Measurements from ENCODE around the gene AP3S2. TPM values are rescaled to one million over a fixed set of nuclear protein-coding genes. Genes with fewer than 3 reads are reported as not detected.
A peak's percentile ranks its signal among the peaks of the same experiment; 100 is the strongest.

Gene AP3S2
- total RNA-seq (2021): 35.7 to 40.0 TPM (median 36.7 TPM) in 3 replicates
- percentile 79 among the genes with signal in this experiment for Bru-seq, nascent RNA
- long read RNA-seq, experiment 1, full-length matches to known transcripts: 202 of 227 reads
- long read RNA-seq, experiment 1, partial matches to known transcripts: 2 of 227 reads
- long read RNA-seq, experiment 1, other reads (novel, unspliced or antisense): 23 of 227 reads
- long read RNA-seq, experiment 2, full-length matches to known transcripts: 36 of 57 reads
- long read RNA-seq, experiment 2, partial matches to known transcripts: 1 of 57 reads
- long read RNA-seq, experiment 2, other reads (novel, unspliced or antisense): 20 of 57 reads
- long read RNA-seq, experiment 3, full-length matches to known transcripts: 102 of 112 reads
- long read RNA-seq, experiment 3, partial matches to known transcripts: 0 of 112 reads
- long read RNA-seq, experiment 3, other reads (novel, unspliced or antisense): 10 of 112 reads

DNA sequence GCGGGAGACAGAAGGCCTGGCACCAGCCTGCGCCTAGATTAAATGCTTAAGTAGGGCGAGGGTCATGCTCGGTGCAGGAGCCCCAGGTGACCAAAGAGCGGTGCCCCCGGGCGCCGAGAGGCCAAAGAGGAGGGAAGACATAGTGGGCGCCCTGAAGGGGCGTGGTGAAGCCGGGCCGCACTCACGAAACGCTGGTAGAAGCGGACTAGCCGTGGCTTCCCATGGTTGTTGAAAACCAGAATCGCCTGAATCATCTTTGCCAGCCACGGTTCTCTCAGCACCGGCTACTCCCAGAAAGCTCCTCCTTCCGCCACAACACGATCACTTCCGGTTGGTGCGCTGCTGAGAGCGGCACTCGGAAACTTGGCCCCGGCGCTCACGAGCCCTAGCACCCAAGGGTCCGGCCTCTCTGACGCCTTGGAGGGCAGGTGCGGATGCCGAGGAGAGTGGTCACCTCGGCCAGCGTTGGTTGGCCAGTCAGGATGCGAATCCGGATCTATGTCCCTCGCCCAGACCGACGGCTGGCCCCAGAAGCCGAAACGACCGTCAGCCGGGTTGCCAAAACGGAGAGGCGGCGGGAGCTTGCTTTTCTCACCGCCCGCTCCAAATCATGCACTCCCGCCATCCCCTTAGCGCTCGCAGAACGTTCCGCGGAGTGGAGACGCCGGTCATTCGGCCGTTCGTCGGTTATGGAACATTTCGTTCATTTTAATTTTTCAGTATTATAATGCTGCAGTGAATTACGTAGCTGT is at the start of gene AP3S2:
AP3S2 (minus strand) TSS at position 299 of the 752 bp plus-strand sequence; CDS start at position 254, 45 bp downstream.
- H3K36me3 Mint-ChIP-seq: peaks cover 2% of the 10 kb centered on the region; the same call in 1 of the 2 replicates
- ChIA-PET POLR2A (interaction anchor here (0.7 to 1.0 kb wide), 4 partner anchors 11 to 209 kb away, joined by 3 read pairs; partner anchors contain the start of gene IDH2), CTCF (interaction anchor here (0.5 to 1.8 kb wide), 9 partner anchors 19 to 221 kb away, joined by 3 to 14 read pairs (median 5); partner anchors contain the start of gene ARPIN)
- DNase-seq (ENCODE audit: low spot score): peak; percentile 87
- no peaks in the 10 kb centered on the region for H3K27me3 Mint-ChIP-seq (ENCODE audit: low read depth)
- peaks cover 19% of the 10 kb centered on the region for H3K4me1 Mint-ChIP-seq
- no peaks in the 10 kb centered on the region for H3K9me3 Mint-ChIP-seq
- H3K27ac Mint-ChIP-seq: peak within 1 kb of the TSS; percentile 99
- peak; percentile 77 for ATAC-seq
- H3K4me3 Mint-ChIP-seq: peak within 1 kb of the TSS; percentile 99
- no peak for TF ChIP-seq NFATC4 (CRISPR knock-in tag; IDR thresholded peaks at IDR 0.05)
- TF ChIP-seq, protein P1, sequence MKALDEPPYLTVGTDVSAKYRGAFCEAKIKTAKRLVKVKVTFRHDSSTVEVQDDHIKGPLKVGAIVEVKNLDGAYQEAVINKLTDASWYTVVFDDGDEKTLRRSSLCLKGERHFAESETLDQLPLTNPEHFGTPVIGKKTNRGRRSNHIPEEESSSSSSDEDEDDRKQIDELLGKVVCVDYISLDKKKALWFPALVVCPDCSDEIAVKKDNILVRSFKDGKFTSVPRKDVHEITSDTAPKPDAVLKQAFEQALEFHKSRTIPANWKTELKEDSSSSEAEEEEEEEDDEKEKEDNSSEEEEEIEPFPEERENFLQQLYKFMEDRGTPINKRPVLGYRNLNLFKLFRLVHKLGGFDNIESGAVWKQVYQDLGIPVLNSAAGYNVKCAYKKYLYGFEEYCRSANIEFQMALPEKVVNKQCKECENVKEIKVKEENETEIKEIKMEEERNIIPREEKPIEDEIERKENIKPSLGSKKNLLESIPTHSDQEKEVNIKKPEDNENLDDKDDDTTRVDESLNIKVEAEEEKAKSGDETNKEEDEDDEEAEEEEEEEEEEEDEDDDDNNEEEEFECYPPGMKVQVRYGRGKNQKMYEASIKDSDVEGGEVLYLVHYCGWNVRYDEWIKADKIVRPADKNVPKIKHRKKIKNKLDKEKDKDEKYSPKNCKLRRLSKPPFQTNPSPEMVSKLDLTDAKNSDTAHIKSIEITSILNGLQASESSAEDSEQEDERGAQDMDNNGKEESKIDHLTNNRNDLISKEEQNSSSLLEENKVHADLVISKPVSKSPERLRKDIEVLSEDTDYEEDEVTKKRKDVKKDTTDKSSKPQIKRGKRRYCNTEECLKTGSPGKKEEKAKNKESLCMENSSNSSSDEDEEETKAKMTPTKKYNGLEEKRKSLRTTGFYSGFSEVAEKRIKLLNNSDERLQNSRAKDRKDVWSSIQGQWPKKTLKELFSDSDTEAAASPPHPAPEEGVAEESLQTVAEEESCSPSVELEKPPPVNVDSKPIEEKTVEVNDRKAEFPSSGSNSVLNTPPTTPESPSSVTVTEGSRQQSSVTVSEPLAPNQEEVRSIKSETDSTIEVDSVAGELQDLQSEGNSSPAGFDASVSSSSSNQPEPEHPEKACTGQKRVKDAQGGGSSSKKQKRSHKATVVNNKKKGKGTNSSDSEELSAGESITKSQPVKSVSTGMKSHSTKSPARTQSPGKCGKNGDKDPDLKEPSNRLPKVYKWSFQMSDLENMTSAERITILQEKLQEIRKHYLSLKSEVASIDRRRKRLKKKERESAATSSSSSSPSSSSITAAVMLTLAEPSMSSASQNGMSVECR (CRISPR knock-in tag; IDR thresholded peaks at IDR 0.05; ENCODE audit: borderline replicate concordance): peak; percentile 71; the same call in 1 of the 2 replicates
- TF ChIP-seq, protein P2, sequence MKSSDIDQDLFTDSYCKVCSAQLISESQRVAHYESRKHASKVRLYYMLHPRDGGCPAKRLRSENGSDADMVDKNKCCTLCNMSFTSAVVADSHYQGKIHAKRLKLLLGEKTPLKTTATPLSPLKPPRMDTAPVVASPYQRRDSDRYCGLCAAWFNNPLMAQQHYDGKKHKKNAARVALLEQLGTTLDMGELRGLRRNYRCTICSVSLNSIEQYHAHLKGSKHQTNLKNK (CRISPR knock-in tag; IDR thresholded peaks at IDR 0.05): no peak
- TF ChIP-seq, protein P3, sequence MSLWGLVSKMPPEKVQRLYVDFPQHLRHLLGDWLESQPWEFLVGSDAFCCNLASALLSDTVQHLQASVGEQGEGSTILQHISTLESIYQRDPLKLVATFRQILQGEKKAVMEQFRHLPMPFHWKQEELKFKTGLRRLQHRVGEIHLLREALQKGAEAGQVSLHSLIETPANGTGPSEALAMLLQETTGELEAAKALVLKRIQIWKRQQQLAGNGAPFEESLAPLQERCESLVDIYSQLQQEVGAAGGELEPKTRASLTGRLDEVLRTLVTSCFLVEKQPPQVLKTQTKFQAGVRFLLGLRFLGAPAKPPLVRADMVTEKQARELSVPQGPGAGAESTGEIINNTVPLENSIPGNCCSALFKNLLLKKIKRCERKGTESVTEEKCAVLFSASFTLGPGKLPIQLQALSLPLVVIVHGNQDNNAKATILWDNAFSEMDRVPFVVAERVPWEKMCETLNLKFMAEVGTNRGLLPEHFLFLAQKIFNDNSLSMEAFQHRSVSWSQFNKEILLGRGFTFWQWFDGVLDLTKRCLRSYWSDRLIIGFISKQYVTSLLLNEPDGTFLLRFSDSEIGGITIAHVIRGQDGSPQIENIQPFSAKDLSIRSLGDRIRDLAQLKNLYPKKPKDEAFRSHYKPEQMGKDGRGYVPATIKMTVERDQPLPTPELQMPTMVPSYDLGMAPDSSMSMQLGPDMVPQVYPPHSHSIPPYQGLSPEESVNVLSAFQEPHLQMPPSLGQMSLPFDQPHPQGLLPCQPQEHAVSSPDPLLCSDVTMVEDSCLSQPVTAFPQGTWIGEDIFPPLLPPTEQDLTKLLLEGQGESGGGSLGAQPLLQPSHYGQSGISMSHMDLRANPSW (CRISPR knock-in tag; conservative IDR thresholded peaks at IDR 0.05; ENCODE audit: low read depth): no peak
- TF ChIP-seq, protein P4, sequence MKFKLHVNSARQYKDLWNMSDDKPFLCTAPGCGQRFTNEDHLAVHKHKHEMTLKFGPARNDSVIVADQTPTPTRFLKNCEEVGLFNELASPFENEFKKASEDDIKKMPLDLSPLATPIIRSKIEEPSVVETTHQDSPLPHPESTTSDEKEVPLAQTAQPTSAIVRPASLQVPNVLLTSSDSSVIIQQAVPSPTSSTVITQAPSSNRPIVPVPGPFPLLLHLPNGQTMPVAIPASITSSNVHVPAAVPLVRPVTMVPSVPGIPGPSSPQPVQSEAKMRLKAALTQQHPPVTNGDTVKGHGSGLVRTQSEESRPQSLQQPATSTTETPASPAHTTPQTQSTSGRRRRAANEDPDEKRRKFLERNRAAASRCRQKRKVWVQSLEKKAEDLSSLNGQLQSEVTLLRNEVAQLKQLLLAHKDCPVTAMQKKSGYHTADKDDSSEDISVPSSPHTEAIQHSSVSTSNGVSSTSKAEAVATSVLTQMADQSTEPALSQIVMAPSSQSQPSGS (CRISPR knock-in tag; IDR thresholded peaks at IDR 0.05; ENCODE audit: borderline replicate concordance, low read depth): peak; percentile 79; the same call in 1 of the 2 replicates
- TF ChIP-seq CBFB (CRISPR knock-in tag; IDR thresholded peaks at IDR 0.05; ENCODE audit: low read depth): no peak
- TF ChIP-seq, protein P5, sequence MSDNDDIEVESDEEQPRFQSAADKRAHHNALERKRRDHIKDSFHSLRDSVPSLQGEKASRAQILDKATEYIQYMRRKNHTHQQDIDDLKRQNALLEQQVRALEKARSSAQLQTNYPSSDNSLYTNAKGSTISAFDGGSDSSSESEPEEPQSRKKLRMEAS (CRISPR knock-in tag; IDR thresholded peaks at IDR 0.05): peak; percentile 86
- TF ChIP-seq HMGA2 (CRISPR knock-in tag; IDR thresholded peaks at IDR 0.05): no peak
- TF ChIP-seq, protein P6, sequence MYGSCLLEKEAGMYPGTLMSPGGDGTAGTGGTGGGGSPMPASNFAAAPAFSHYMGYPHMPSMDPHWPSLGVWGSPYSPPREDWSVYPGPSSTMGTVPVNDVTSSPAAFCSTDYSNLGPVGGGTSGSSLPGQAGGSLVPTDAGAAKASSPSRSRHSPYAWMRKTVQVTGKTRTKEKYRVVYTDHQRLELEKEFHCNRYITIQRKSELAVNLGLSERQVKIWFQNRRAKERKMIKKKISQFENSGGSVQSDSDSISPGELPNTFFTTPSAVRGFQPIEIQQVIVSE (CRISPR knock-in tag; IDR thresholded peaks at IDR 0.05; ENCODE audit: borderline replicate concordance): no peak
- TF ChIP-seq ZNF138 (CRISPR knock-in tag; conservative IDR thresholded peaks at IDR 0.05): no peak
- TF ChIP-seq NFE2L1 (CRISPR knock-in tag; IDR thresholded peaks at IDR 0.05): peak; percentile 95
- TF ChIP-seq, protein P7, sequence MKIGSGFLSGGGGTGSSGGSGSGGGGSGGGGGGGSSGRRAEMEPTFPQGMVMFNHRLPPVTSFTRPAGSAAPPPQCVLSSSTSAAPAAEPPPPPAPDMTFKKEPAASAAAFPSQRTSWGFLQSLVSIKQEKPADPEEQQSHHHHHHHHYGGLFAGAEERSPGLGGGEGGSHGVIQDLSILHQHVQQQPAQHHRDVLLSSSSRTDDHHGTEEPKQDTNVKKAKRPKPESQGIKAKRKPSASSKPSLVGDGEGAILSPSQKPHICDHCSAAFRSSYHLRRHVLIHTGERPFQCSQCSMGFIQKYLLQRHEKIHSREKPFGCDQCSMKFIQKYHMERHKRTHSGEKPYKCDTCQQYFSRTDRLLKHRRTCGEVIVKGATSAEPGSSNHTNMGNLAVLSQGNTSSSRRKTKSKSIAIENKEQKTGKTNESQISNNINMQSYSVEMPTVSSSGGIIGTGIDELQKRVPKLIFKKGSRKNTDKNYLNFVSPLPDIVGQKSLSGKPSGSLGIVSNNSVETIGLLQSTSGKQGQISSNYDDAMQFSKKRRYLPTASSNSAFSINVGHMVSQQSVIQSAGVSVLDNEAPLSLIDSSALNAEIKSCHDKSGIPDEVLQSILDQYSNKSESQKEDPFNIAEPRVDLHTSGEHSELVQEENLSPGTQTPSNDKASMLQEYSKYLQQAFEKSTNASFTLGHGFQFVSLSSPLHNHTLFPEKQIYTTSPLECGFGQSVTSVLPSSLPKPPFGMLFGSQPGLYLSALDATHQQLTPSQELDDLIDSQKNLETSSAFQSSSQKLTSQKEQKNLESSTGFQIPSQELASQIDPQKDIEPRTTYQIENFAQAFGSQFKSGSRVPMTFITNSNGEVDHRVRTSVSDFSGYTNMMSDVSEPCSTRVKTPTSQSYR (CRISPR knock-in tag; IDR thresholded peaks at IDR 0.05): 0 out of 2 replicates have a peak, but pooled peaks have one; percentile 76
- peak; percentile 94 for TF ChIP-seq MYBL2 (CRISPR knock-in tag; IDR thresholded peaks at IDR 0.05)
- TF ChIP-seq TP53 (CRISPR knock-in tag; IDR thresholded peaks at IDR 0.05): no peak
- TF ChIP-seq, protein P8, sequence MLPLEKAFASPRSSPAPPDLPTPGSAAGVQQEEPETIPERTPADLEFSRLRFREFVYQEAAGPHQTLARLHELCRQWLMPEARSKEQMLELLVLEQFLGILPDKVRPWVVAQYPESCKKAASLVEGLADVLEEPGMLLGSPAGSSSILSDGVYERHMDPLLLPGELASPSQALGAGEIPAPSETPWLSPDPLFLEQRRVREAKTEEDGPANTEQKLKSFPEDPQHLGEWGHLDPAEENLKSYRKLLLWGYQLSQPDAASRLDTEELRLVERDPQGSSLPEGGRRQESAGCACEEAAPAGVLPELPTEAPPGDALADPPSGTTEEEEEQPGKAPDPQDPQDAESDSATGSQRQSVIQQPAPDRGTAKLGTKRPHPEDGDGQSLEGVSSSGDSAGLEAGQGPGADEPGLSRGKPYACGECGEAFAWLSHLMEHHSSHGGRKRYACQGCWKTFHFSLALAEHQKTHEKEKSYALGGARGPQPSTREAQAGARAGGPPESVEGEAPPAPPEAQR (CRISPR knock-in tag; IDR thresholded peaks at IDR 0.05): no peak
- TF ChIP-seq ZNF121 (CRISPR knock-in tag; IDR thresholded peaks at IDR 0.05): 0 out of 2 replicates have a peak, but pooled peaks have one; percentile 35
- TF ChIP-seq KAT7 (CRISPR knock-in tag; IDR thresholded peaks at IDR 0.05; ENCODE audit: borderline replicate concordance): peak; percentile 91
- no peak for TF ChIP-seq ELF4 (CRISPR knock-in tag; IDR thresholded peaks at IDR 0.05; ENCODE audit: low read depth)
- TF ChIP-seq NR1H2 (CRISPR knock-in tag; IDR thresholded peaks at IDR 0.05): no peak
- no peak for TF ChIP-seq SMAD3 (CRISPR knock-in tag; IDR thresholded peaks at IDR 0.05; ENCODE audit: borderline replicate concordance)
